HG03135 (cell line): ENCODE results near the gene SPARC.
A peak's percentile ranks its signal among the peaks of the same experiment; 100 is the strongest.

Experiments used
- ATAC-seq: cut with Tn5 transposase; IDR thresholded peaks from one replicate; pipeline ENCODE4 v1.9.1; 2021; ENCODE audit warnings: mild to moderate bottlenecking, moderate library complexity; ENCODE audit not compliant: unreplicated experiment

The SPARC gene

DNA sequence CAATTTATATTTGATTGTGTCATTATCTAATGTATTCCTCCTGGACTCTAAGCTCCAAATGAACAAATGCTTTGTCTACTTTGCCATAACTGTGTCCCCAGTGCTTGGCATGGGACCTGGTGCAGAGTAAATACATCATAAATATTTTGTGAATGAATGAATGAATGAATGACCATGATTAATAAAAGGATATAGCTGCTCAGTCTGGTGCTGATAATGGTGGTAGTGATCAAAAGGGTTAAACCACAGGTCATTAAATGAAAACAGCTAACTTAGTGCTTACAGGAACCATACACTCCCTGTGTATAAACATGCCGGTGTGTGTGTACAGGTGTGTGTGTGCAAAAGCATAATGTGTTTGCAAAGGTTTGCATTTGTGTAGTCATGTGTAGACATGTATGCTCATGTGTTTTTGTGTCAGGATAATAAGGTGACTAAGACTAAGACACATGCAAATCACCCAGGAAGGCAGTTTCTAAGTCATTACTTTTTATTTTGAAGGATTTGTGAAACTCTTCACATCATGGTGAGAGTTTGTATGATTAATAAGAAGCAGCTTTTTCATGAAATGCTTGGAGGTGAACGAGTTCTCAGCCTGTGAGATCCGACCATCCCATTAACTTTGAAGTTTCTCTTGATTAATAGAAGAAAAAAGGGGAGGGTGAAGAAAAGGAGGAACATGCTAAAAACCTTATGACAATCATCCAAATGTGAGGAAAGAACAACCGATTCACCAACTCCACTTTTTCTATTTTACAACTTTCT lies 24.6 kb downstream of the SPARC start:
- ATAC-seq, result peak; percentile 55

DNA sequence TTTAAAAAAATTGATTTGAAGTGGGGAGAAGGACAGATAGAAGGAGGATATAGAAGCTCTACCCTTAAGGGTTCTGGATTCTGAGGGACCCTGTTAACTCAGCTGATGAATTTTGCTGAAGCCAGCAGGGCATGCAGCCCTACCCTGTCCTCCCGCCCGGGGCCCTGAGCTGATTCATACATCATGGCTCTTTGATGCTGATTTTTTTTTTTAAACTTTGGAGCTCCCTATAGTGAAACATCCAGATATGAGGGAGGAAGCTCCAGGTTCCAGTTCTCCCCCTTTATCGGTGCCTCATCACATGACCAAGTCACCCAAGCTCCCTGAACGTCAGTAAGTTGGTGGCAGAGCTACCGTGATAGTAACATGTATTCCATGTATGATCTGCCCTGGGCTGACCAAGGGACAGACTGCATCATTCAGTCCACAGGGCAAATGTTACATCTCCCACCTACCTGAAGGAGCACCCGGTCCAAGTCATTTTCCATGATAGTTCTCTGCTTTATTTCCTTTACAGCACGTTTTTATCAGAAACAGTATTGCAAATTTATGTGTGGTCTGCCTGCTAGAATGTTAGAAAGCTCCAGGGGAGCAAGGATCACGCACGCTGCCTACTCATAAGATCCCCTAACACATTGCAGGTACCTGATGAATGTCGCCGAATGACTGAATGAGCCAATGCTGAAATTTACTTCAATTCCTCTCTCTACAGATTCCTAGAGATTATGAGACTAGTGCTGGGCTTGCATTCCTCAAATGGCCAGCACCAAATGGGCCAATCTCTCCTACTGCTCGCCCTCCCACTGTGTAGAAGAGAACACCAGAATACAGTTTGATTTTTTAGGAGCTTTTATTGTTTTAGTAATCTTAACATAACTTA lies 25.9 kb downstream of the SPARC start:
- ATAC-seq, result no peak

- peak; percentile 65 for ATAC-seq
Measured at GRCh38 chr5:151659001-151659754, 27.5 kb downstream of the SPARC start.

DNA sequence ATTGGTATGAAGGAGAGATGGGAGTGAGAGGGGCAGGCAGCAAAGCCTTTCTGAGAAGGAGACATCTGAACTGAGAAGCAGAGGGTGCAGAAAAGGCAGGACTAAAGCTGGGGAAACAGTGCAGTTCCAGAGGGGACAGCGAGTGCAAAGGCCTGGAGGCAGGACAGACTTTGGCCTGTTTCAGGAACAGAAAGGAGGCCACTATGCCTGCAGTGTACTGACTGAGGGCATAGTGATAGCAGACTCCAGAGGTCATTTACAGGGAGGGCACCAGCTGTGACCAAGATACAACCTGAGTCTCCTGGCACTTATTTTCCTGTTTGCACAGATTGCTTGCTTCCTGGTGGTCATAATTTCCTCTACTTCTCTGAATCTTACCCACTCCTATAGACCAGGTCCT lies 29.6 kb downstream of the SPARC start:
- ATAC-seq, result no peak

- ATAC-seq, result no peak
Measured at GRCh38 chr5:151656311-151656710, 30.4 kb downstream of the SPARC start.

DNA sequence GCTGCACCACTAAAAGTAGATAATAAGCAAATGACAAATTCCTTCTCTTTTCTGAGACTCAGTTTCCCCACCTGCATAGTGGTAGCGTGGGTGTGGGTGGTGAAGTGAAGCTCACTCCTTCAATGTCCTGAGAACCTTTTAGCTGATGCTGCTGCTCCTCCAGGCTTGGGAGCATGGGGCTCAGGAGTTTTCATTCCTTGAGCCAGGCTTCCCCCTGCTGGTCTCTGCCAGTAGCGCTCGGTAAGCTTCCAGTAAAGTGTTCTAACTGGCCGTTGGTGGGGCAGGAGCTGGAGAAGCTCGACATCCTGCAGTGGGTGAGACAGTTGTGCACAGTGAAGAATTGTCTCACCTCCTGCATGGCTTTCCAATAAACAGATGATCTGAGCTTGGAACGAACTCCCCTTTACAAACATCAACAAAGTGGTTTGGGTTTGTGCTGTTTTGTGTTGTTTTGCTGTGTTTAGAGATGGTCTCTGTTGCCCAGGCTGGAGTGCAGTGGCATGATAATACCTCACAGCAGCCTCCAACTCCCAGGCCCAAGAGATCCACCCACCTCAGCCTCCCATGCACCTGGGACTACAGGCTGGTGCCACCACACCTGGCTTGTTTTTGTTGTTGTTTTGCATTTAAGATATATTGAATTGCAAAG lies 34.6 kb downstream of the SPARC start:
- peak; percentile 96 for ATAC-seq

DNA sequence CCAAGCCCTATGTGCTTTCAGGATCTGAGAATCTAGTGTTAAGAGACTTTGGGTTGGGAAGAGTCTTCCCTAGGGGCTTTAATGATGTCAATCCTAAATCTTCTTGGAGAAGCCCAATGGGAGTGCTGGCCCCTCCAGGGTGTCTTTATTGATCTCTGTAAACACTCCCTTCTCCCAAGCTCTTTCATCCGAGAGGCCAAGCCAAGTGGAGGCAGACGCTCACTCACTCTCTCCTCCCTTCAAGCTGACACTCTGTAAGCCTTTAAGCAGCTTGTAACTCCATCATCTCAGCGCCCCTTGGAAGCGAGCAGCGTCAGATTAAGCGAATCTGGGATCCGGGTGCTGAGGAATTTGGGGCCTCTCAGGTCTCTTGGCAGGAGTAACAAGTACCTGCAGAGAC lies 37.7 kb downstream of the SPARC start:
- ATAC-seq, result no peak

GRCh38 chr5:151648089-151648488 lies 38.6 kb downstream of the SPARC start:
- no peak for ATAC-seq

DNA sequence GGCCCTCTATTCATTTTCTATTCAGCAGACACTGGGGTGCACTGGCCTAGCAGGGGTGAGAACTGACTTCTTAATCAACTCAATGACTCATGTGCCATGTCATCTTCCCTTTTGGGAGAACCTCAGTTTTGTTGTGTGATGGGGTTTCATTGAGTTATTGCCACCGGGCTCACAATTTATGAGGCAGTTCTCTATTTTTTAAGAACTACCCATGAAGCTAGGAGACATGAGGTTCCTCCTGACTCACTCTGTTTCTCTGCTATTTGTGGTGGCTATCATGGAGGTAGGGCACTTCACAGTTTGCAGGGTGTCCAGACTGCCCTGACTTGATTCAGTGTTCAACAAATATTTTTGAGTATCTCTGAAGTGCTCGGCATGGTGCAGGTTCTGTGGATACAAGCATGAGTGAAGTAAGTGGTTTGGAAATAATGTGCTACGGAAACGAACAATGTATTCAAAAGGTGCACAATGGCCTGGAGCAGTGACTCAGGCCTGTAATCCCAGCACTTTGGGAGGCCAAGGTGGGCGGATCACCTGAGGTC lies 39.3 kb downstream of the SPARC start:
- no peak for ATAC-seq

GRCh38 chr5:151646334-151646733 lies 40.4 kb downstream of the SPARC start:
- ATAC-seq, result no peak

DNA sequence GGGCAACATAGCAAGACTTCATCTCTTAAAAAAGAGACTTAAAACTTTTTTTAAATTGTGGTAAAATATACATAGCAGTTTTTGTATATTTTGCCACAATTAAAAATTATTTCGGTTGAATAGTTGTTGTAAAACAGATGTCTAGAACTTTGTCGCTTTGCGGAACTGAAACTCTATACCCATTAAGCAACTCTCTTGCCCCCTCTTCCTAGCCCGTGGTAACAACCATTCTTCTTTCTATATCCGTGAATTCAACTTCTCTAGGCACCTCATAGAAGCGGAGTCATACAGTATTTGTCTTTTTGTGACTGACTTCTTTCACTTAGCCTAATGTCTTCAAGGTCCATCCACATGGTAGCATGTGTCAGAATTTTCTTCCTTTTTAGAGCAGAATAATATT lies 43.3 kb downstream of the SPARC start:
- ATAC-seq, result no peak

DNA sequence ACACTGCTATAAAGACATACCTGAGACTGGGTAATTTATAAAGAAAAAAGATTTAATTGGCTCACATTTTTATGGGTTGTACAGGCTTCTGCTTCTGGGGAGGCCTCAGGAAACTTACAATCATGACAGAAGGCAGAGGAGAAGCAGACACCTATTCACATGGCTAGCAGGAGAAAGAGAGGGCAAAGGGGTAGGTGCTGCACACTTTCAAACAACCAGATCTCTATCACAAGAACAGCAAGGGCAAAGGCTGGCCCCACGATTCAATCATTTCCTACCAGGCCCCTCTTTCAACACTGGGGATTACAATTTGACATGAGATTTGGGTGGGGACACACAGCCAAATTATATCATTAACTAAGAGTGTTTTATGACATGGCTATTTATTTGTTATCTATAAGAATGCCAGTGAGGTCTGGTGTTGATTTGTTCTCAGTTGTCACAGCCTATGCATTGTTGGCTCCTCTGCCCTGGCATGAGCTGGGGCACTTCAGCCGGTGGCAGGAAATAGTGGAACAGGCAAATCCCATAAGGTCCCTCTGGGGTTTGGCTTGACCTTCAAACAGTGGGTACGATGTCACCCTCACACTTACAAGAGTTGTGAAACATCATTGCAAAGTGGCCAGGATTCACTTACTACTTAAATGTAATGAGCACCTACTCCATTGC lies 44.1 kb downstream of the SPARC start:
- ATAC-seq, result no peak

DNA sequence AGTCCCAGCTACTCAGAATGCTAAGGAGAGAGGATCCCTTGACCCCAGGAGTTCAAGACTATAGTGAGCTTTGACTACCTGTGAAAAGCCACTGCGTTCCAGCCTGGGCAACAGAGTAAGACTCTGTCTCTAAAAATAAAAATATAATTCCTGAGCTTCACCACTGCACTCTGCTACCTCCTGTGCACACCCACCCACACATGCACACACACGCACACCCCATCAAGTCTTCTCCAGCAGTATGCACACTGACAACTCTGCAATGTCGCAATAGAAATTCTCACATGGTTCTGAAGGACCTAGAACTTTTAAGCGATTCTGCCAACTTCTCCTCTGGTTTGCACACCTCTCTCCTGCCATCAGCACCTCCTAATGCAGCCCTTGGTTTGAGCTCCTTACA lies 48.1 kb downstream of the SPARC start:
- no peak for ATAC-seq

DNA sequence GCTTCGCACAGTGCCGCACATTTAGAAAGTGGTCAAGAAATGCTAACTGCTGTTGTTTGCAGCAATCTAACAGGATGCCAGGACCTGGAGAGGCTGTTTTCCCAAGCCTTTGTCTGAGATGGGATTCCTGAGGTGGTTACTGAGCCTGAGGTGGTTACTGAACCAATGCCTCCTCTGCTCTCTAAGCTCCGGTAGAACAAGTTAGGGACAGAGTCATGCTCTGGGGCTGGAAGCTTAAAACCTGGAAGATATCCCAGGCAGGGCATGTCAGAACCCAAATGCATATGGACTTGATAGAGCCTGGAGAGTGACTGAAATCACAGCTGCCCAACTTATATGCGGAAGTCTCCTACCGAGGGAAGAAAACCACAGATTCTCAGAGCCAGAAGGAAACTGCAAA lies 49.0 kb downstream of the SPARC start:
- no peak for ATAC-seq

DNA sequence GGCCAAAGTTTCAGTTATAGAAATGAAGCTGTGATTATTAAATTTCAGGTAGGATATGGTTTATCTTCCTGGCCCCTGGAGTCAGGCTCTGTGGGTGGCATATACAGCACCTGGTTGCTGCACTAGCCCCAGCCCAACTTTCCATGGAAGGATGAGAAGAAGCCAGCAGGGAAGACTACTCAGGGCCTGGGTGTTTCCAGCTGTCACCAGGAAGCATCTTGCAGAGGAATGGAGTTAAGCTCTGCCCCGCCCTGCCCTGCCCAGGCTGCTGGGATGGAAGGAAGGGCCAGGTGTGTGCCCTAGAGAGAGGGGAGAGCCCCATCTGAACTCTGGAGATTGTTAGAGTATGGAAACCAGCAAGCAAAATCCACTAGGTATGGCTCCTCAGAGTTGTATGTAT lies 52.8 kb downstream of the SPARC start:
- ATAC-seq, result no peak

GRCh38 chr5:151632941-151633340 lies 53.8 kb downstream of the SPARC start:
- ATAC-seq, result no peak

GRCh38 chr5:151632524-151632923 lies 54.2 kb downstream of the SPARC start:
- ATAC-seq, result no peak

- no peak for ATAC-seq
Measured at GRCh38 chr5:151631941-151632340, 54.8 kb downstream of the SPARC start.

- ATAC-seq, result no peak
Measured at GRCh38 chr5:151630088-151630487, 56.6 kb downstream of the SPARC start.
